ENCODE measurements around the gene MAST3.

The MAST3 gene

GRCh38 chr19:18093439-18094161, 4.0 kb upstream of the MAST3 start:
- Histone ChIP-seq H3K36me3 (ENCODE audit: low read length) (no peaks in the 10 kb centered on the region), H3K9me3 (ENCODE audit: insufficient read depth, low read length) (no peaks in the 10 kb centered on the region), H2AFZ (ENCODE audit: low read depth, low read length, severe bottlenecking) (no peak overlapping the region), H3K27me3 (ENCODE audit: low read length) (no peaks in the 10 kb centered on the region), H3K79me2 (ENCODE audit: insufficient read depth, low read length) (peaks cover 47% of the 10 kb centered on the region), H3K4me3 (ENCODE audit: insufficient read depth, low read length, poor library complexity, severe bottlenecking) (no peak overlapping the region), H3K4me2 (ENCODE audit: low read depth, low read length, poor library complexity, severe bottlenecking) (no peak overlapping the region), H3K9me2 (replicated peaks; ENCODE audit: insufficient read depth, low read length) (no peaks in the 10 kb centered on the region), H3K27ac (ENCODE audit: low read depth, low read length) (peak overlapping the region; percentile 14), H4K20me1 (ENCODE audit: low read depth, low read length) (no peaks in the 10 kb centered on the region), H3F3A (ENCODE audit: insufficient read depth) (peaks cover 70% of the 10 kb centered on the region), H3K9ac (ENCODE audit: low read length) (no peak overlapping the region)
- TF ChIP-seq CTCF (IDR thresholded peaks at IDR 0.05; ENCODE audit: insufficient read depth, low read length, poor library complexity, severe bottlenecking) = no peak
- no peak for TF ChIP-seq EZH2phosphoT487 (conservative IDR thresholded peaks at IDR 0.05; ENCODE audit: low read length)

GRCh38 chr19:18096258-18096657, 1.3 kb upstream of the MAST3 start:
- peaks cover 61% of the 10 kb centered on the region for H3F3A ChIP-seq (ENCODE audit: insufficient read depth)
- no peak overlapping the region for H3K4me3 ChIP-seq (ENCODE audit: insufficient read depth, low read length, poor library complexity, severe bottlenecking)
- peaks cover 41% of the 10 kb centered on the region for H3K79me2 ChIP-seq (ENCODE audit: insufficient read depth, low read length)
- TF ChIP-seq EZH2phosphoT487 (conservative IDR thresholded peaks at IDR 0.05; ENCODE audit: low read length) (no peak), CTCF (IDR thresholded peaks at IDR 0.05; ENCODE audit: insufficient read depth, low read length, poor library complexity, severe bottlenecking) (no peak)
- H4K20me1 ChIP-seq (ENCODE audit: low read depth, low read length) = no peaks in the 10 kb centered on the region
- 0 out of 2 replicates have a peak overlapping the region, but pooled peaks have one; percentile 6 for H3K9ac ChIP-seq (ENCODE audit: low read length)
- H3K9me3 ChIP-seq (ENCODE audit: insufficient read depth, low read length) = no peaks in the 10 kb centered on the region
- no peaks in the 10 kb centered on the region for H3K27me3 ChIP-seq (ENCODE audit: low read length)
- H3K4me2 ChIP-seq (ENCODE audit: low read depth, low read length, poor library complexity, severe bottlenecking) = no peak overlapping the region
- H3K9me2 ChIP-seq (replicated peaks; ENCODE audit: insufficient read depth, low read length) = no peaks in the 10 kb centered on the region
- H3K36me3 ChIP-seq (ENCODE audit: low read length) = no peaks in the 10 kb centered on the region
- H2AFZ ChIP-seq (ENCODE audit: low read depth, low read length, severe bottlenecking) = no peak overlapping the region
- peak overlapping the region; percentile 40 for H3K27ac ChIP-seq (ENCODE audit: low read depth, low read length)

GRCh38 chr19:18097993-18098890, 664 bp downstream of the MAST3 start:
- Histone ChIP-seq H3K9me3 (ENCODE audit: insufficient read depth, low read length) (no peaks in the 10 kb centered on the region), H2AFZ (ENCODE audit: low read depth, low read length, severe bottlenecking) (no peak overlapping the region), H3K4me3 (ENCODE audit: insufficient read depth, low read length, poor library complexity, severe bottlenecking) (peak overlapping the region; percentile 78), H3K79me2 (ENCODE audit: insufficient read depth, low read length) (peaks cover 41% of the 10 kb centered on the region), H3K4me2 (ENCODE audit: low read depth, low read length, poor library complexity, severe bottlenecking) (peak overlapping the region; percentile 71), H3K36me3 (ENCODE audit: low read length) (no peaks in the 10 kb centered on the region), H3K27me3 (ENCODE audit: low read length) (no peaks in the 10 kb centered on the region), H3K9ac (ENCODE audit: low read length) (peak overlapping the region; percentile 79), H3K27ac (ENCODE audit: low read depth, low read length) (peak overlapping the region; percentile 93), H3K9me2 (replicated peaks; ENCODE audit: insufficient read depth, low read length) (no peaks in the 10 kb centered on the region), H4K20me1 (ENCODE audit: low read depth, low read length) (no peaks in the 10 kb centered on the region), H3F3A (ENCODE audit: insufficient read depth) (peaks cover 53% of the 10 kb centered on the region)
- no peak for TF ChIP-seq CTCF (IDR thresholded peaks at IDR 0.05; ENCODE audit: insufficient read depth, low read length, poor library complexity, severe bottlenecking)
- TF ChIP-seq EZH2phosphoT487 (conservative IDR thresholded peaks at IDR 0.05; ENCODE audit: low read length) = no peak

Measured in SU-DHL-6 (cell line).